Stomach (tissue), 4 donors: ENCODE results near the gene UNC119B.

ENCODE experiments used
- EP300 ChIP-seq: sonication (generic); formaldehyde crosslinking; IDR thresholded peaks from one replicate; pipeline ENCODE4 v1.6.1; 2017; ENCODE audit warnings: antibody characterized with exemption
- POLR2A ChIP-seq, 4 donors: fragments of 450-650 bp; IDR thresholded peaks; one replicate each; pipeline ENCODE4 v1.6.1; 2016; ENCODE audit warnings: antibody characterized with exemption in 4 of 4, control low read depth in 2 of 4, mild to moderate bottlenecking in 1 of 4, moderate library complexity in 1 of 4
- POLR2AphosphoS5 ChIP-seq, 3 donors: sonication (generic); formaldehyde crosslinking; IDR thresholded peaks; one replicate each; pipeline ENCODE4 v1.6.1; 2016; ENCODE audit warnings: antibody characterized with exemption in 3 of 3
- TF ChIP-seq, protein P1 (sequence below), 7 experiments: fragments of 450-650 bp in 4 of 7; fragments of 200-600 bp in 3 of 7; sonication (generic) in 3 of 7; IDR thresholded peaks; one replicate each; pipeline ENCODE4 v1.5.1; 2016 to 2019; ENCODE audit warnings: antibody characterized with exemption in 7 of 7, control low read depth in 2 of 7, mild to moderate bottlenecking in 1 of 7

GRCh38 chr12:120744922-120745493, 34.8 kb downstream of the UNC119B start:
- TF ChIP-seq POLR2AphosphoS5 (IDR thresholded peaks at IDR 0.05) = no peak
- TF ChIP-seq, protein P1, sequence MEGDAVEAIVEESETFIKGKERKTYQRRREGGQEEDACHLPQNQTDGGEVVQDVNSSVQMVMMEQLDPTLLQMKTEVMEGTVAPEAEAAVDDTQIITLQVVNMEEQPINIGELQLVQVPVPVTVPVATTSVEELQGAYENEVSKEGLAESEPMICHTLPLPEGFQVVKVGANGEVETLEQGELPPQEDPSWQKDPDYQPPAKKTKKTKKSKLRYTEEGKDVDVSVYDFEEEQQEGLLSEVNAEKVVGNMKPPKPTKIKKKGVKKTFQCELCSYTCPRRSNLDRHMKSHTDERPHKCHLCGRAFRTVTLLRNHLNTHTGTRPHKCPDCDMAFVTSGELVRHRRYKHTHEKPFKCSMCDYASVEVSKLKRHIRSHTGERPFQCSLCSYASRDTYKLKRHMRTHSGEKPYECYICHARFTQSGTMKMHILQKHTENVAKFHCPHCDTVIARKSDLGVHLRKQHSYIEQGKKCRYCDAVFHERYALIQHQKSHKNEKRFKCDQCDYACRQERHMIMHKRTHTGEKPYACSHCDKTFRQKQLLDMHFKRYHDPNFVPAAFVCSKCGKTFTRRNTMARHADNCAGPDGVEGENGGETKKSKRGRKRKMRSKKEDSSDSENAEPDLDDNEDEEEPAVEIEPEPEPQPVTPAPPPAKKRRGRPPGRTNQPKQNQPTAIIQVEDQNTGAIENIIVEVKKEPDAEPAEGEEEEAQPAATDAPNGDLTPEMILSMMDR (IDR thresholded peaks at IDR 0.05) = no peak
- no peak for TF ChIP-seq POLR2A (IDR thresholded peaks at IDR 0.05)
- no peak for TF ChIP-seq EP300
